ENCODE measurements around the gene SCARF2. TPM values are rescaled to one million over a fixed set of nuclear protein-coding genes. Genes with fewer than 3 reads are reported as not detected.
"Not testable (repeated sequence)": the region's sequence is repeated elsewhere in the genome, so short reads cannot be mapped to it uniquely, and the experiment has no call there.

The SCARF2 gene
- total RNA-seq, 2 donors from 2014 or later: 18.6 to 26.7 TPM

DNA sequence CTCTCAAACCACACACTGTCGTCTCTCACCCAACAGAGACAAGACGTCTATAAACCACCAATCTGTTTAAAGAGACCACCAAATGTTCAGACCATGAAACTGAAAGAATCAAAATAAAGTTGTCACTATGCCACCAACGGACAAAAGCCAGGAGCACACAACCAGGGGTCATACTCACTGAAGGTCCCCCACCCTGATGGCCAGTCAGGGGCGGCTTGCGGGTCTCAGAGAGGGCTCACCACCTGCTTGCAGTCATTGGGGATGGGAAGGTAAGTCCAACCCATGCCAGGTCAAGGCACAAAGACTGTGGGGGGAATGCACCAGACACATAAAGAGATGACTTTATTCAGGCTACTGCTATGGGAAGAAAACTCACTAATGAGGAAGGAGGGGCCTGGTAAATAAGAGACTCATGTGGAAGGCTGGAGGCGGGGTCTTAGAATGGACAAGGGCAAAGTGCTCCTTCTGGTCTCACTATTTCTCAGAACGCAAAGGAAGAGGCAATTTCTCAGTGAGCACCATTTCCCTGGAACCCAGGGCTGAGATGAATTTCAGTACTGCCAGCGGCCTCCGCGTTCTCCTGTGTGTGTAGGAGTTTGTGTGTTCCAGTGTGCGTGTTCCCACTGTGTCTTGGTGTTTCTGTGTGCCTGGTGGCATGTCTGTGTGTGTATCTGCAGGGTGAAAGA lies 17.3 kb downstream of the SCARF2 start:
- intact Hi-C loops (cut with DNase I): loop anchor here in 1 of 2 donors (2.0 kb wide), 1 partner anchor 35 kb away; no protein-coding TSS in a partner anchor

GRCh38 chr22:20419664-20419951 lies 18.0 kb downstream of the SCARF2 start:
- intact Hi-C loops (cut with DNase I): loop anchor here in 1 of 2 donors (5.0 kb wide), 1 partner anchor 78 kb away; the partner anchor contains the start of gene KLHL22
- peak; percentile 16 for DNase-seq (ENCODE audit: low spot score)

More for the DNA sequence above, 17.3 kb downstream of the SCARF2 start:
- peak; percentile 19 for DNase-seq (ENCODE audit: low spot score)

GRCh38 chr22:20418211-20418788 lies 19.3 kb downstream of the SCARF2 start:
- intact Hi-C loops (cut with DNase I): loop anchor here in 1 of 2 donors (5.0 kb wide), 1 partner anchor 79 kb away; the partner anchor contains the start of gene KLHL22
- peak; percentile 94 for DNase-seq (ENCODE audit: low spot score)

DNA sequence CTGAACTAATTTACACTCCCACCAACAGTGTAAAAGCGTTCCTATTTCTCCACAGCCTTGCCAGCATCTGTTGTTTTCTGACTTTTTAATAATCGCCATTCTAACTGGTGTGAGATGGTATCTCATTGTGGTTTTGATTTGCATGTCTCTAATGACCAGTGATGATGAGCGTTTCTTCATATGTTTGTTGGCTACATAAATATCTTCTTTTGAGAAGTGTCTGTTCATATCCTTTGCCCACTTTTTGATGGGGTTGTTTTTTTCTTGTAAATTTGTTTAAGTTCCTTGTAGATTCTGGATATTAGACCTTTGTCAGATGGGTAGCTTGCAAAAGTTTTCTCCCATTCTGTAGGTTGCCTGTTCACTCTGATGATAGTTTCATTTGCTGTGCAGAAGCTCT lies 21.9 kb downstream of the SCARF2 start:
- intact Hi-C loops (cut with DNase I): loop anchor here in 1 of 2 donors (5.0 kb wide), 1 partner anchor 82 kb away; the partner anchor contains the start of gene KLHL22
- DNase-seq (ENCODE audit: low spot score): not testable (repeated sequence)

- intact Hi-C loops (cut with DNase I): loop anchor here in 1 of 2 donors (5.0 kb wide), 1 partner anchor 82 kb away; the partner anchor contains the start of gene KLHL22
- DNase-seq (ENCODE audit: low spot score): not testable (repeated sequence)
Measured at GRCh38 chr22:20415241-20415640, 22.4 kb downstream of the SCARF2 start.

DNA sequence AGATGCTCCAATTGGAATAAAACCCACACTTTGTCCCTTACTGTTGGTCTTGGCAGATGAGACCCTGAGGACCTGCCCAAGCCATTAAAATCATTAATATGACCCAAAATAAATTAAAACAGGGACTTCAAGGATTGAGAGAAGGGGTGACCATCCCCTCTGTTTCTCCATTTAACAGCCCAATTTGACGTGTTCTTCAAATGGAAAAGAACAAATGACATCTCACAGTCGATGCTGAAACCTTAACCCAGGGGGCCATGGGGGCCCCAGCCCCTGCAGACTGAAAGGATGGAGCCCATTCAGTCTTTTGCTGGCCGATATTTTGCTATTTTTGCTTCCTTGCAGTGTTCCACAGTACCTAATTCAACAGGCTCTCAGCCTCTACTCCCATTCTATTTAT lies 23.2 kb downstream of the SCARF2 start:
- no peak for DNase-seq (ENCODE audit: low spot score)
- intact Hi-C loops (cut with DNase I): no loop called here

GRCh38 chr22:20414059-20414440 lies 23.6 kb downstream of the SCARF2 start:
- peak; percentile 15 for DNase-seq (ENCODE audit: low spot score)
- intact Hi-C loops (cut with DNase I): no loop called here

DNA sequence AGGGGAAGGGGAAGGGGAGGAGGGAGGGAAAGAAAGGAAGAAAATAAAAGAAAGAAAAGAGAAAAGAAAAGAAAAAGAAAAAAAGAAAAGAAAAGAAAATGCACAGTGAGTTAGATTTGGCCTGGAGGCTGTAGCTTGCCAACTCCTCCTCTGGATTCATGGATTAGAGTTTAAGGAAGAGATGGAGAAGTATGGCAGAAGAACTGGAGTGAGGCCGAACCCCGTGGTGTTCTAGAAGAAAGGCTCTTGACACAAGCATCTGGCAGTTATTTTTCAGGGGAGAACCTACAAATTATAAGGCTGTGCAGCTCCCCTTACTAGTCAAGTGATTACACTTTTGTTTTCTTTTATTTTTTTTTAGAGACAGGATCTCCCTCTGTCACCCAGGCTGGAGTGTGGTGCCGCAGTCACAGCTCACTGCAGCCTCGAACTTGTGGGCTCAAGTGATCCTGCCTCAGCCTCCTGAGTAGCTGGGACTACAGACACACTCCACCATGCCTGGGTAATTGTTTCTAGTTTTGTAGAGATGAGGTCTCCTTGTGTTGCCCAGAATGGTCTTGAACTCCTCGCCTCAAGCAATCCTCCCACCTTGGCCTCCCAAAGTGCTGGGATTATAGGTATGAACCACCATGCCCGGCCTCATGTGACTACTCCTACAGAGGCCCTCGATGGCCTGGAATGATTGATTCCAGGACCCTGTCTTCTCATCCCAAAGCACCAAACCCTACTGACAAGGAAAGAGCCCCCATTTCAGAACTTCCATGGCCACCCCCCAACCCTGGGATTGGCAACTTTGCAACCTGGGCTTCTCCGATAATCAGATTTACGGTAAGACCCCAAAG lies 24.2 kb downstream of the SCARF2 start:
- intact Hi-C loops (cut with DNase I): no loop called here
- peak; percentile 56 for DNase-seq (ENCODE audit: low spot score)

- intact Hi-C loops (cut with DNase I): no loop called here
- DNase-seq (ENCODE audit: low spot score): peak; percentile 34
Measured at GRCh38 chr22:20412474-20413216, 25.0 kb downstream of the SCARF2 start.

GRCh38 chr22:20409385-20409784 lies 28.2 kb downstream of the SCARF2 start:
- DNase-seq (ENCODE audit: low spot score): not testable (repeated sequence)
- intact Hi-C loops (cut with DNase I): loop anchor here in 1 of 2 donors (10.0 kb wide), 1 partner anchor 45 kb away; no protein-coding TSS in a partner anchor

DNA sequence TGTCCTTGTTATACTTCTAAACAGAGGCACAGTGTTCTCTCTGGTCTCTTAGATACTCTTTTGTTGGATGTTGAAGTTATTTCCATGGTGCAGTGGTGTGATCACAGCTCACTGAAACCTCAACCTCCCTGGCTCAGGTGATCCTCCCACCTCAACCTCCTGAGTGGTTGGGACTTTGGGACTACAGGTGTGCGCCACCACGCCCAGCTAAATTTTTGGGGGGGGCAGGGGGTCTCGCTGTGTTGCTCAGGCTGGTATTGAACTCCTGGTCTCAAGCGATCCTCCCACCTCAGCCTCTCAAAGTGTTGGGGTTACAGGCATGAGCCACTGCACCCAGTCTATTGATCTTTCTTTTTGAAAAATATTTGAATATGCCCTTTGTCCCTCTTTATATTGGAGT lies 28.7 kb downstream of the SCARF2 start:
- intact Hi-C loops (cut with DNase I): loop anchor here in 1 of 2 donors (10.0 kb wide), 1 partner anchor 46 kb away; no protein-coding TSS in a partner anchor
- no peak for DNase-seq (ENCODE audit: low spot score)

DNA sequence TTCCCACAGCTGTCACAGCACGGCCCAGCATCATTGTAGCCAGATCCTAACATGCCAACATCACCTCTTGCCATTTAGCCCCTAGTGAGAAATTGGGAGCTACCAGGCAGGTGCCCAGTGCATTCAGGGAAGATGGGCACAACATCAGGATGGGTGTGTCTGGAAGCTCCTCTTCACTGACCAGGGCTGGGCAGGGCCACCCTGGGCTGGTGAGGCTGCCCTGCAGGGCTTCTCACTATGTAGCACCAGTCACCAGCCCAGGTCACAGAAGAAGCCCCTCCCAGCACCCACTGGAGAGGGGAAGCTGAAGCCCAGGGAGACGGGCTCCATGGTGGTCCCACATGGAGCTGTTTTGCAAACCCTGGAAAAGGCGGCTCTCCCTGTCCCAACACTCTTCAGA lies 29.8 kb downstream of the SCARF2 start:
- DNase-seq (ENCODE audit: low spot score): no peak
- intact Hi-C loops (cut with DNase I): loop anchor here in 1 of 2 donors (10.0 kb wide), 1 partner anchor 47 kb away; no protein-coding TSS in a partner anchor

- no peak for DNase-seq (ENCODE audit: low spot score)
- intact Hi-C loops (cut with DNase I): loop anchor here in 1 of 2 donors (10.0 kb wide), 1 partner anchor 48 kb away; no protein-coding TSS in a partner anchor
Measured at GRCh38 chr22:20406686-20407408, 30.8 kb downstream of the SCARF2 start.

- intact Hi-C loops (cut with DNase I): loop anchor here in 1 of 2 donors (10.0 kb wide), 1 partner anchor 49 kb away; no protein-coding TSS in a partner anchor
- no peak for DNase-seq (ENCODE audit: low spot score)
Measured at GRCh38 chr22:20405931-20406685, 31.5 kb downstream of the SCARF2 start.

GRCh38 chr22:20405291-20405930 lies 32.2 kb downstream of the SCARF2 start:
- DNase-seq (ENCODE audit: low spot score): no peak
- intact Hi-C loops (cut with DNase I): loop anchor here in 1 of 2 donors (10.0 kb wide), 1 partner anchor 49 kb away; no protein-coding TSS in a partner anchor

- no peak for DNase-seq (ENCODE audit: low spot score)
- intact Hi-C loops (cut with DNase I): loop anchor here in 1 of 2 donors (10.0 kb wide), 1 partner anchor 50 kb away; no protein-coding TSS in a partner anchor
Measured at GRCh38 chr22:20404881-20405280, 32.7 kb downstream of the SCARF2 start.

DNA sequence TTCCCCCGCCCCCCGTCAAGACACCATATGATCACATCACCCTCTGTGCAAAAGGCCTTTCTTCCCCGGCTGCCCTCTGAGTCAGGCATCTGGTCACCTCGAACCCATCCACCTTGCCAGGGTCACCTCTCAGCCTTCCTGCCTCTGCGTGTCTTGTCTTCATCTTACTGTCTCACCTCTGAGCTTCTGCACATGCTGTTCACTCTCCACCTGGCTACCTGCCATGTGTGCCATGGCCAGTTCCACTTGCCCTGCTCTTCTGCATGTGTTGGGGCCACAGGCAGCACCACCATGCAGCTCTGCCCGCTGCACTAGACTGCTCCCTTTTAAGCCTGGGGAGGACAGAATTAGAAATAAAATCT lies 33.9 kb downstream of the SCARF2 start:
- no peak for DNase-seq (ENCODE audit: low spot score)
- intact Hi-C loops (cut with DNase I): loop anchor here in 1 of 2 donors (10.0 kb wide), 1 partner anchor 51 kb away; no protein-coding TSS in a partner anchor
